ENCODE measurements around the gene UBE2U.
"Not testable (repeated sequence)": the region's sequence is repeated elsewhere in the genome, so short reads cannot be mapped to it uniquely, and the experiment has no call there.

Gene UBE2U

GRCh38 chr1:64246294-64246917 lies 43.0 kb downstream of the UBE2U start:
- no peak for DNase-seq (ENCODE audit: low spot score)
- Histone ChIP-seq H3K4me3 (no peak overlapping the region), H3K27ac (no peak overlapping the region)
- TF ChIP-seq, protein P1, sequence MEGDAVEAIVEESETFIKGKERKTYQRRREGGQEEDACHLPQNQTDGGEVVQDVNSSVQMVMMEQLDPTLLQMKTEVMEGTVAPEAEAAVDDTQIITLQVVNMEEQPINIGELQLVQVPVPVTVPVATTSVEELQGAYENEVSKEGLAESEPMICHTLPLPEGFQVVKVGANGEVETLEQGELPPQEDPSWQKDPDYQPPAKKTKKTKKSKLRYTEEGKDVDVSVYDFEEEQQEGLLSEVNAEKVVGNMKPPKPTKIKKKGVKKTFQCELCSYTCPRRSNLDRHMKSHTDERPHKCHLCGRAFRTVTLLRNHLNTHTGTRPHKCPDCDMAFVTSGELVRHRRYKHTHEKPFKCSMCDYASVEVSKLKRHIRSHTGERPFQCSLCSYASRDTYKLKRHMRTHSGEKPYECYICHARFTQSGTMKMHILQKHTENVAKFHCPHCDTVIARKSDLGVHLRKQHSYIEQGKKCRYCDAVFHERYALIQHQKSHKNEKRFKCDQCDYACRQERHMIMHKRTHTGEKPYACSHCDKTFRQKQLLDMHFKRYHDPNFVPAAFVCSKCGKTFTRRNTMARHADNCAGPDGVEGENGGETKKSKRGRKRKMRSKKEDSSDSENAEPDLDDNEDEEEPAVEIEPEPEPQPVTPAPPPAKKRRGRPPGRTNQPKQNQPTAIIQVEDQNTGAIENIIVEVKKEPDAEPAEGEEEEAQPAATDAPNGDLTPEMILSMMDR (IDR thresholded peaks at IDR 0.05), result peak; percentile 56

GRCh38 chr1:64248065-64248464 lies 44.6 kb downstream of the UBE2U start:
- TF ChIP-seq, protein P1 (IDR thresholded peaks at IDR 0.05), result no peak
- no peak for DNase-seq (ENCODE audit: low spot score)
- no peak overlapping the region for H3K4me3 ChIP-seq
- H3K27ac ChIP-seq, result no peak overlapping the region

DNA sequence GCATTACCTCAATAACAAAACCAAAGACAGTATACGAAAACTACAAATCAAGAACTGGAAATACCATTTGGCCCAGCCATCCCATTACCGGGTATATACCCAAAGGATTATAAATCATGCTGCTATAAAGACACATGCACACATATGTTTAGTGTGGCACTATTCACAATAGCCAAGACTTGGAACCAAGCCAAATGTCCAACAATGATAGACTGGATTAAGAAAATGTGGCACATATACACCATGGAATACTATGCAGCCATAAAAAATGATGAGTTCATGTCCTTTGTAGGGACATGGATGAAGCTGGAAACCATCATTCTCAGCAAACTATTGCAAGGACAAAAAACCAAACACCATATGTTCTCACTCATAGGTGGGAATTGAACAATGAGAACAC lies 47.0 kb downstream of the UBE2U start:
- H3K4me3 ChIP-seq, result not testable (repeated sequence)

DNA sequence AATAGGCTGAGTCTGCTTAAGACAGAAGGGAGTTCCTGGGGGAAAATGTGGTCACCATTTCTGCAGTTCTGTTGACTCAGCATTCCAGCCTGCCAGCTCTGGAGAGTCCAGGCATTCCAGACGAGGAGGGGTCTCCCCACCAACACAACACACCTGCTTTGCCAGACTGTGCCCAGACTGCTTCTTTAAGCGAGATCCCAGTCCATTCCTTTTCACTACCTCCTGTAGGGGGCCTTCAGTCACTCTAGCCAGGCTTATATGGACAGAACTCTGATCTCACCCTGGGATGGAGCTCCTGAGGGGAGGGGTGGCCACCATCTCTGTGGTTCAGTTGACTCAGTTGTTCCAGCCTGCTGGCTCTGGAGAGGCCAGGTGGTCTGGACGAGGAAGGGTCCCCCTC lies 48.5 kb downstream of the UBE2U start:
- DNase-seq (ENCODE audit: low spot score), result no peak
- TF ChIP-seq, protein P1 (IDR thresholded peaks at IDR 0.05), result no peak
- no peak overlapping the region for H3K4me3 ChIP-seq

More for the DNA sequence above, 47.0 kb downstream of the UBE2U start:
- H3K27ac ChIP-seq; DNase-seq (ENCODE audit: low spot score): not testable (repeated sequence)

GRCh38 chr1:64257233-64257632 lies 53.8 kb downstream of the UBE2U start:
- DNase-seq (ENCODE audit: low spot score); H3K4me3 ChIP-seq: not testable (repeated sequence)

More for the DNA sequence above, 48.5 kb downstream of the UBE2U start:
- no peak overlapping the region for H3K27ac ChIP-seq

DNA sequence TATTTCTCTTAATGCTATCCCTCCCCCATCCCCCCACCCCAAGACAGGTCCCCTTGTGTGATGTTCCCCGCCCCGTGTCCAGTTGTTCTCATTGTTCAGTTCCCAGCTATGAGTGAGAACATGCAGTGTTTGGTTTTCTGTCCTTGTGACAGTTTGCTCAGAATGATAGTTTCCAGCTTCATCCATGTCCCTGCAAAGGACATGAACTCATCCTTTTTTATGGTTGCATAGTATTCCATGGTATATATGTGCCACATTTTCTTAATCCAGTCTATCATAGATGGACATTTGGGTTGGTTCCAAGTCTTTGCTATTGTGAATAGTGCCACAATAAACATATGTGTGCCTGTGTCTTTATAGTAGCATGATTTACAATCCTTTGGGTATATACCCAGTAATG lies 55.0 kb downstream of the UBE2U start:
- DNase-seq (ENCODE audit: low spot score); H3K27ac ChIP-seq; H3K4me3 ChIP-seq: not testable (repeated sequence)

More at GRCh38 chr1:64257233-64257632, 53.8 kb downstream of the UBE2U start:
- not testable (repeated sequence) for H3K27ac ChIP-seq

GRCh38 chr1:64263335-64263734 lies 59.9 kb downstream of the UBE2U start:
- Histone ChIP-seq H3K4me3 (no peak overlapping the region), H3K27ac (no peak overlapping the region)
- no peak for DNase-seq (ENCODE audit: low spot score)
- TF ChIP-seq, protein P1 (IDR thresholded peaks at IDR 0.05), result no peak

DNA sequence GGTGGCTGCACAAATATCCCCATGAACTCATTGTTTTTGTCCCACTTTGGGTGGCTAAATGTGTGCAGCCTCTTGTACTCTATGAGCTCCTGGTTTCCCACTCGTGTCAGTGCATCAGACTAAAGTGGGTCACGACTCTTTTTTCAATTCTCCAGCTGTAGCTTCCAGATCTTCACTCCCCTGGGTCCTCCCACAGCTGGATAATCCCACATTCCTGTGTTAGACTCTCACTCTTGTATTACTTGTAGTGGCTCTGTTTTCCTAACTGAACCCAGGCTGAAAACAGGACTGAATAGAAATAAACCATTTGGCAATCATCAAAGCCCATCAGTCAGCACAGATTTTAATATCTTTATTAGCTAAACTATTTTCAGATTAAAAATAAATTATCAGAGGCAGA lies 60.4 kb downstream of the UBE2U start:
- DNase-seq (ENCODE audit: low spot score), result no peak

More for the DNA sequence above, 60.4 kb downstream of the UBE2U start:
- Histone ChIP-seq H3K4me3 (no peak overlapping the region), H3K27ac (no peak overlapping the region)
- TF ChIP-seq, protein P1 (IDR thresholded peaks at IDR 0.05), result no peak

Measured in coronary artery (tissue), 2 donors.